Vagina (tissue), 2 donors: ENCODE results near the gene AGPAT4.

ENCODE experiments used
- POLR2A ChIP-seq, 2 donors: fragments of 450-650 bp; IDR thresholded peaks; one replicate each; pipeline ENCODE4 v1.6.1; 2017; ENCODE audit warnings: antibody characterized with exemption in 2 of 2, mild to moderate bottlenecking in 2 of 2, moderate library complexity in 2 of 2
- TF ChIP-seq, protein P1 (sequence below), 3 experiments: fragments of 450-650 bp in 2 of 3; fragments of 200-600 bp in 1 of 3; sonication (generic) in 1 of 3; IDR thresholded peaks; one replicate each; pipeline ENCODE4 v1.5.1; 2017 to 2019; ENCODE audit warnings: antibody characterized with exemption in 3 of 3, mild to moderate bottlenecking in 2 of 3, moderate library complexity in 2 of 3

DNA sequence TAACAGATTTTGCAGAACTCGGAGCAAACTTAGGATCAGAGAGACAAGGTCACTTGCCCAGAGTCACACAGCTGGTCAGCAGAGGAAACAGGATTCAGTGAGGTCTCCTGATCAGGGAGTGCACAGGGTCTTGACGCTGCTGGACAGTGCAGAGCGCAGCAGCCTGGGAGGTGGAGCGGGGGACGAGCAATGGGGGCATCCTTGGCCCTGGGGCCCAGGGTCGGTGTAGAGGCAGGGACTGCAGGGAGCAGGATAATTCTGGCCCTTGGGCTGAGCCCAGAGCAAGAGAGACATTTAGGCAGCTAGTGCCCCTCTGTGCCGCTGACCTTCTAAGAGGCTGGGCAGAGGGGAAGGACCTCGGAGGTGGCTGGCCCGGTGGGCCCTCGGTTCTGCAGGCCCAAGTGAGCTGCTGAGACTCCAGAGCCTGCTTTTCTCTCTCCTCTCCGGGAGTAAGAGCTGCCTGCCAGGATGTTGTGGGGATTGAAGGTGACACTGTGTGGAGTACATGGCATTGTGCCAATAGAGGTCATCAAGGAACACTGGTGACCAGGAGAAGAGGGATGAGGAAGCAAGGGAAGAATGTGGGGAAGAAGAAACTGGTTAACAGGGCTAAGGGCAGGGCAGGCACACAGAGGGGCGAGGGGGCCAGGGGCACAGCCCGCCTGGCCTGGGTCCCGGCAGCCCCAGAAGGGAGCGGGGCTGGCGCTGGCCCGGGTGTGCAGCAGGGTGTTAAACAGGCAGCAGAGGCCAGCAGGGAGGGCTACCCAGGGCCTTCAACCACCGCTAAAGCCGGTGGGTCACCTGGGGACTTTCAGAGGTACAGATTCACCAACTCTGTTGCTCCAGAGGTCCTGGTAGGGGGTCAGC lies 122.0 kb downstream of the AGPAT4 start:
- TF ChIP-seq POLR2A (IDR thresholded peaks at IDR 0.05) = no peak
- TF ChIP-seq, protein P1, sequence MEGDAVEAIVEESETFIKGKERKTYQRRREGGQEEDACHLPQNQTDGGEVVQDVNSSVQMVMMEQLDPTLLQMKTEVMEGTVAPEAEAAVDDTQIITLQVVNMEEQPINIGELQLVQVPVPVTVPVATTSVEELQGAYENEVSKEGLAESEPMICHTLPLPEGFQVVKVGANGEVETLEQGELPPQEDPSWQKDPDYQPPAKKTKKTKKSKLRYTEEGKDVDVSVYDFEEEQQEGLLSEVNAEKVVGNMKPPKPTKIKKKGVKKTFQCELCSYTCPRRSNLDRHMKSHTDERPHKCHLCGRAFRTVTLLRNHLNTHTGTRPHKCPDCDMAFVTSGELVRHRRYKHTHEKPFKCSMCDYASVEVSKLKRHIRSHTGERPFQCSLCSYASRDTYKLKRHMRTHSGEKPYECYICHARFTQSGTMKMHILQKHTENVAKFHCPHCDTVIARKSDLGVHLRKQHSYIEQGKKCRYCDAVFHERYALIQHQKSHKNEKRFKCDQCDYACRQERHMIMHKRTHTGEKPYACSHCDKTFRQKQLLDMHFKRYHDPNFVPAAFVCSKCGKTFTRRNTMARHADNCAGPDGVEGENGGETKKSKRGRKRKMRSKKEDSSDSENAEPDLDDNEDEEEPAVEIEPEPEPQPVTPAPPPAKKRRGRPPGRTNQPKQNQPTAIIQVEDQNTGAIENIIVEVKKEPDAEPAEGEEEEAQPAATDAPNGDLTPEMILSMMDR (IDR thresholded peaks at IDR 0.05) = no peak
